A549 (cell line): ENCODE measurements around the gene ICA1L. TPM values are rescaled to one million over a fixed set of nuclear protein-coding genes. Genes with fewer than 3 reads are reported as not detected.

Source experiments
- ATAC-seq, 2 experiments: fragments of 200-7000 bp in 1 of 2; fragments of >200 bp in 1 of 2; cut with Nextera tagmentation in 1 of 2; cut with Tn5 transposase in 1 of 2; 3 replicates each; pipeline versions ENCODE4 v1.8.0 to v1.9.1; 2018 to 2020; ENCODE audit warnings: mild to moderate bottlenecking in 1 of 2, moderate library complexity in 1 of 2
- CTCF ChIA-PET: fragments of 300-600 bp; sonication (Branson Sonifier 250); formaldehyde crosslinking; extraction: SDS; loops from one replicate; lab custom pipeline; 2021; ENCODE audit warnings: antibody characterized with exemption, inconsistent platforms; lab: Yijun Ruan, JAX
- POLR2A ChIA-PET: fragments of 350-600 bp; formaldehyde crosslinking; extraction: SDS; loops from one replicate; lab custom pipeline; 2021; ENCODE audit warnings: antibody characterized with exemption, inconsistent platforms; lab: Yijun Ruan, JAX
- DNase-seq, 2 experiments: peaks; one replicate each; pipeline versions ENCODE4 v3.0.0 to v3.0.0-alpha.2; 2011 to 2016; ENCODE audit warnings: low read depth in 1 of 2, low spot score in 1 of 2
- FAIRE-seq: peaks from 2 replicates; lab custom pipeline; 2011; peaks lifted over from hg19 to GRCh38; lab: Jason Lieb, UNC
- H3K27ac ChIP-seq, 2 experiments: fragments of >200 bp; sonication (Bioruptor Twin); formaldehyde crosslinking; 3 replicates each; pipeline ENCODE4 v1.5.1; 2016 to 2017
- H3K4me1 ChIP-seq: fragments of >200 bp; sonication (Bioruptor Twin); formaldehyde crosslinking; 3 replicates; pipeline ENCODE4 v1.6.1; 2016
- H3K4me2 ChIP-seq: fragments of >200 bp; sonication (Bioruptor Twin); formaldehyde crosslinking; 3 replicates; pipeline ENCODE4 v1.6.1; 2016
- H3K4me3 ChIP-seq: fragments of >200 bp; sonication (Bioruptor Twin); formaldehyde crosslinking; 3 replicates; pipeline ENCODE4 v1.5.1; 2016
- H3K9me3 ChIP-seq: fragments of >200 bp; sonication (Bioruptor Twin); formaldehyde crosslinking; 3 replicates; pipeline ENCODE4 v1.6.1; 2016
- BHLHE40 ChIP-seq: IDR thresholded peaks from 2 replicates; pipeline ENCODE4 v1.6.1; 2012; ENCODE audit warnings: low read depth, low read length, inconsistent platforms
- EHF ChIP-seq: fragments of 250-450 bp; sonication (Bioruptor Pico); IDR thresholded peaks from 2 replicates; pipeline ENCODE4 v1.5.0; 2020; ENCODE audit warnings: mild to moderate bottlenecking
- ESRRA ChIP-seq: fragments of 150-350 bp; IDR thresholded peaks from 2 replicates; pipeline ENCODE4 v1.6.1; 2014; ENCODE audit warnings: mild to moderate bottlenecking, low read length, borderline replicate concordance
- FOSB ChIP-seq: fragments of 250-450 bp; sonication (Bioruptor Pico); IDR thresholded peaks from 2 replicates; pipeline ENCODE4 v1.5.0; 2020; ENCODE audit warnings: mild to moderate bottlenecking, moderate library complexity
- GATA3 ChIP-seq: IDR thresholded peaks from 2 replicates; pipeline ENCODE4 v1.6.1; 2012; ENCODE audit warnings: borderline replicate concordance
- HES2 ChIP-seq: fragments of >200 bp; sonication (Bioruptor Twin); formaldehyde crosslinking; IDR thresholded peaks from 2 replicates; pipeline ENCODE4 v1.6.1; 2016
- HOXB5 ChIP-seq: fragments of 250-450 bp; sonication (Bioruptor Pico); IDR thresholded peaks from 2 replicates; pipeline ENCODE4 v1.5.0; 2020; ENCODE audit warnings: mild to moderate bottlenecking, moderate library complexity
- MAX ChIP-seq: IDR thresholded peaks from 2 replicates; pipeline ENCODE4 v1.6.1; 2012
- NPAS2 ChIP-seq: fragments of 250-450 bp; sonication (Bioruptor Pico); IDR thresholded peaks from 2 replicates; pipeline ENCODE4 v1.8.0; 2022; ENCODE audit warnings: mild to moderate bottlenecking, moderate library complexity, borderline replicate concordance
- POLR2AphosphoS2 ChIP-seq: conservative IDR thresholded peaks from 2 replicates; pipeline ENCODE4 v1.6.1; 2012; ENCODE audit warnings: low read length, improper control_type of control experiment, inconsistent platforms
- RARB ChIP-seq: fragments of 250-450 bp; sonication (Bioruptor Pico); IDR thresholded peaks from 2 replicates; pipeline ENCODE4 v1.8.0; 2021; ENCODE audit warnings: mild to moderate bottlenecking, moderate library complexity
- RFX5 ChIP-seq: fragments of 450-650 bp; IDR thresholded peaks from 2 replicates; pipeline ENCODE4 v1.7.1; 2014; ENCODE audit warnings: antibody characterized with exemption, mild to moderate bottlenecking, moderate library complexity
- RNF2 ChIP-seq: fragments of 200-600 bp; sonication (generic); IDR thresholded peaks from 2 replicates; pipeline ENCODE4 v1.6.1; 2016; ENCODE audit warnings: low read depth, mild to moderate bottlenecking, antibody characterized with exemption, moderate library complexity, borderline replicate concordance
- SMC3 ChIP-seq: fragments of >200 bp; sonication (Bioruptor Twin); formaldehyde crosslinking; IDR thresholded peaks from 3 replicates; pipeline ENCODE4 v1.6.1; 2018; ENCODE audit warnings: inconsistent platforms
- ZNF302 ChIP-seq: fragments of 250-450 bp; sonication (Bioruptor Pico); IDR thresholded peaks from 2 replicates; pipeline ENCODE4 v1.9.0; 2021; ENCODE audit warnings: inconsistent platforms, mild to moderate bottlenecking, moderate library complexity
- WGBS: methylation state at CpG from one replicate; pipeline ENCODE4 v1.1.6; 2017; ENCODE audit errors: missing lambda C conversion rate; 5-methylcytosine and 5-hydroxymethylcytosine counted together
- polyA plus RNA-seq, 4 experiments: library from polyadenylated mRNA; depleted of rRNA in 3 of 4; stranded (reverse); fragments of >200 nt; fragmentation: RNase III in 1 of 4; extraction: RNeasy Plus Mini Kit Qiagen cat#74134 plus additional on column Dnase treatment in 1 of 4; gene quantifications; 2 replicates in 3 of 4; 3 replicates in 1 of 4; pipeline ENCODE4 v1.2.3, GENCODE V29; 2011 to 2017
- TF ChIP-seq, protein P1 (sequence below): fragments of >200 bp; sonication (Bioruptor Twin); formaldehyde crosslinking; IDR thresholded peaks from 3 replicates; pipeline ENCODE4 v1.5.1; 2016
- TF ChIP-seq, protein P2 (sequence below): IDR thresholded peaks from 2 replicates; pipeline ENCODE4 v1.6.1; 2012; ENCODE audit warnings: low read depth, borderline replicate concordance
- TF ChIP-seq, protein P3 (sequence below): fragments of 250-450 bp; sonication (Bioruptor Pico); IDR thresholded peaks from 2 replicates; pipeline ENCODE4 v1.5.0; 2020; ENCODE audit warnings: low read depth, mild to moderate bottlenecking, moderate library complexity
- TF ChIP-seq, protein P4 (sequence below): fragments of >200 bp; sonication (Bioruptor Twin); formaldehyde crosslinking; IDR thresholded peaks from 3 replicates; pipeline ENCODE4 v1.6.1; 2016
- TF ChIP-seq, protein P5 (sequence below): fragments of 250-450 bp; sonication (Bioruptor Pico); IDR thresholded peaks from 2 replicates; pipeline ENCODE4 v1.5.0; 2021; ENCODE audit warnings: mild to moderate bottlenecking, moderate library complexity, borderline replicate concordance

Gene ICA1L
- polyA plus RNA-seq, 2 of the 4 experiments (the other 2 are of a cell fraction), result 2.2 to 6.0 TPM

DNA sequence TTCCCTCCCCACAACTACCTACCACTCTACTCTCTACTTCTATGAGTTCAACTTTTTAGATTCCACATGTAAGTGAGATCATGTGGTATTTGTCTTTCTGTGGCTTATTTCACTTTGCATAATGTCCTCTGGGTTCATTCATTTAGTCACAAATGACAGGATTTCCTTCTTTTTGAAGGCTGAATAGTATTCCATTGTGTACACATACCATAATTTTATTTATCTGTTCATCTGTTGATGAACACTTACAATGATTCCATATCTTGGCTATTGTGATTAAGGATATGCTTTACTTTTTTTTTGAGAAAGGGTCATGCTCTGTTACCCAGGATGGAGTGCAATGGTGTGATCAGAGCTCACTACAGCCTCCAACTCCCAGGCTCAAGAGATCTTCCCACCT is 73.6 kb downstream of the ICA1L start:
- Histone ChIP-seq H3K4me1 (no peaks in the 10 kb centered on the region), H3K9me3 (no peaks in the 10 kb centered on the region), H3K4me2 (no peak overlapping the region), H3K27ac (no peak overlapping the region), H3K4me3 (no peak overlapping the region)
- ChIA-PET POLR2A (interaction anchor here (1.1 kb wide), 1 partner anchor 163 kb away, joined by 3 read pairs; the partner anchor contains the start of gene FAM117B), CTCF (no interaction called here)
- ATAC-seq, result no peak
- FAIRE-seq, result no peak
- no peak for DNase-seq
- TF ChIP-seq FOSB (CRISPR knock-in tag), result no peak
- TF ChIP-seq RARB, result no peak
- no peak for TF ChIP-seq GATA3

DNA sequence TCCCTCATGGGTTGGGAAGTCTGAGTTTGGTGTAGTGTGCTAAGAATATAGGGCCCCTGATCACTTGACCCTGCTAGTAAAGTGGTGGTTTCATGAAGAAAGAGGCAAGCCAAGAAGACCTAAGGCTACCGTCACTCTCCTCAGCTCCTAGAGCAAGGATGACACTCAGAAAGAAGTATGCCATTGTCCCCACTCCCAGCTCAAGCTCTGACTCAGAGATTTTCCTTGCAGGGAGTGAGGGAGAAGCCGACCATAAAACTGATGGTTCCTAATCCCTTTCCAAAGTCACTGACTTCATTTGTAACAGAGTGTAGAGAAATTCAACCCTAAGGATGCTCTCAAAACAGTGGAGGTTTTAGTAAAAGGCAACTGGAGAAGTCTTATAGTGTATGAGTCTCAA is 80.9 kb downstream of the ICA1L start:
- Histone ChIP-seq H3K4me3 (no peak overlapping the region), H3K4me2 (no peak overlapping the region), H3K27ac (no peak overlapping the region), H3K4me1 (no peaks in the 10 kb centered on the region), H3K9me3 (no peaks in the 10 kb centered on the region)
- ChIA-PET POLR2A (no interaction called here), CTCF (no interaction called here)
- DNase-seq, result no peak
- no peak for FAIRE-seq
- TF ChIP-seq SMC3 (no peak), ESRRA (no peak), MAX (no peak), BHLHE40 (no peak), ZNF302 (CRISPR knock-in tag) (no peak), POLR2AphosphoS2 (no peak), FOSB (CRISPR knock-in tag) (no peak), HES2 (no peak), HOXB5 (CRISPR knock-in tag) (no peak), RARB (no peak), NPAS2 (CRISPR knock-in tag) (no peak), EHF (CRISPR knock-in tag) (no peak), RNF2 (no peak), RFX5 (no peak)
- TF ChIP-seq, protein P1, sequence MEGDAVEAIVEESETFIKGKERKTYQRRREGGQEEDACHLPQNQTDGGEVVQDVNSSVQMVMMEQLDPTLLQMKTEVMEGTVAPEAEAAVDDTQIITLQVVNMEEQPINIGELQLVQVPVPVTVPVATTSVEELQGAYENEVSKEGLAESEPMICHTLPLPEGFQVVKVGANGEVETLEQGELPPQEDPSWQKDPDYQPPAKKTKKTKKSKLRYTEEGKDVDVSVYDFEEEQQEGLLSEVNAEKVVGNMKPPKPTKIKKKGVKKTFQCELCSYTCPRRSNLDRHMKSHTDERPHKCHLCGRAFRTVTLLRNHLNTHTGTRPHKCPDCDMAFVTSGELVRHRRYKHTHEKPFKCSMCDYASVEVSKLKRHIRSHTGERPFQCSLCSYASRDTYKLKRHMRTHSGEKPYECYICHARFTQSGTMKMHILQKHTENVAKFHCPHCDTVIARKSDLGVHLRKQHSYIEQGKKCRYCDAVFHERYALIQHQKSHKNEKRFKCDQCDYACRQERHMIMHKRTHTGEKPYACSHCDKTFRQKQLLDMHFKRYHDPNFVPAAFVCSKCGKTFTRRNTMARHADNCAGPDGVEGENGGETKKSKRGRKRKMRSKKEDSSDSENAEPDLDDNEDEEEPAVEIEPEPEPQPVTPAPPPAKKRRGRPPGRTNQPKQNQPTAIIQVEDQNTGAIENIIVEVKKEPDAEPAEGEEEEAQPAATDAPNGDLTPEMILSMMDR, result no peak
- TF ChIP-seq, protein P2, sequence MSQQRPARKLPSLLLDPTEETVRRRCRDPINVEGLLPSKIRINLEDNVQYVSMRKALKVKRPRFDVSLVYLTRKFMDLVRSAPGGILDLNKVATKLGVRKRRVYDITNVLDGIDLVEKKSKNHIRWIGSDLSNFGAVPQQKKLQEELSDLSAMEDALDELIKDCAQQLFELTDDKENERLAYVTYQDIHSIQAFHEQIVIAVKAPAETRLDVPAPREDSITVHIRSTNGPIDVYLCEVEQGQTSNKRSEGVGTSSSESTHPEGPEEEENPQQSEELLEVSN, result no peak
- TF ChIP-seq, protein P3, sequence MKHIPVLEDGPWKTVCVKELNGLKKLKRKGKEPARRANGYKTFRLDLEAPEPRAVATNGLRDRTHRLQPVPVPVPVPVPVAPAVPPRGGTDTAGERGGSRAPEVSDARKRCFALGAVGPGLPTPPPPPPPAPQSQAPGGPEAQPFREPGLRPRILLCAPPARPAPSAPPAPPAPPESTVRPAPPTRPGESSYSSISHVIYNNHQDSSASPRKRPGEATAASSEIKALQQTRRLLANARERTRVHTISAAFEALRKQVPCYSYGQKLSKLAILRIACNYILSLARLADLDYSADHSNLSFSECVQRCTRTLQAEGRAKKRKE (CRISPR knock-in tag), result no peak
- TF ChIP-seq, protein P4, sequence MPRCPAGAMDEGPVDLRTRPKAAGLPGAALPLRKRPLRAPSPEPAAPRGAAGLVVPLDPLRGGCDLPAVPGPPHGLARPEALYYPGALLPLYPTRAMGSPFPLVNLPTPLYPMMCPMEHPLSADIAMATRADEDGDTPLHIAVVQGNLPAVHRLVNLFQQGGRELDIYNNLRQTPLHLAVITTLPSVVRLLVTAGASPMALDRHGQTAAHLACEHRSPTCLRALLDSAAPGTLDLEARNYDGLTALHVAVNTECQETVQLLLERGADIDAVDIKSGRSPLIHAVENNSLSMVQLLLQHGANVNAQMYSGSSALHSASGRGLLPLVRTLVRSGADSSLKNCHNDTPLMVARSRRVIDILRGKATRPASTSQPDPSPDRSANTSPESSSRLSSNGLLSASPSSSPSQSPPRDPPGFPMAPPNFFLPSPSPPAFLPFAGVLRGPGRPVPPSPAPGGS, result no peak
- TF ChIP-seq, protein P5, sequence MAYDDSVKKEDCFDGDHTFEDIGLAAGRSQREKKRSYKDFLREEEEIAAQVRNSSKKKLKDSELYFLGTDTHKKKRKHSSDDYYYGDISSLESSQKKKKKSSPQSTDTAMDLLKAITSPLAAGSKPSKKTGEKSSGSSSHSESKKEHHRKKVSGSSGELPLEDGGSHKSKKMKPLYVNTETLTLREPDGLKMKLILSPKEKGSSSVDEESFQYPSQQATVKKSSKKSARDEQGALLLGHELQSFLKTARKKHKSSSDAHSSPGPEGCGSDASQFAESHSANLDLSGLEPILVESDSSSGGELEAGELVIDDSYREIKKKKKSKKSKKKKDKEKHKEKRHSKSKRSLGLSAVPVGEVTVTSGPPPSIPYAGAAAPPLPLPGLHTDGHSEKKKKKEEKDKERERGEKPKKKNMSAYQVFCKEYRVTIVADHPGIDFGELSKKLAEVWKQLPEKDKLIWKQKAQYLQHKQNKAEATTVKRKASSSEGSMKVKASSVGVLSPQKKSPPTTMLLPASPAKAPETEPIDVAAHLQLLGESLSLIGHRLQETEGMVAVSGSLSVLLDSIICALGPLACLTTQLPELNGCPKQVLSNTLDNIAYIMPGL (CRISPR knock-in tag), result no peak
- no peak for ATAC-seq
- WGBS, result 69% methylated on average over 2 of the region's 2 CpGs
